HFF-Myc (cell line): ENCODE data around the gene IL36A.

ENCODE experiments used
- DNase-seq: peaks from one replicate; pipeline ENCODE4 v3.0.0-alpha.2; 2011; ENCODE audit warnings: low read depth; ENCODE audit errors: extremely low read depth
- H3K4me3 ChIP-seq: replicated peaks from 2 replicates; pipeline ENCODE4 v1.5.1; 2011; ENCODE audit warnings: low read depth, mild to moderate bottlenecking, control low read depth, low read length
- TF ChIP-seq, protein P1 (sequence below): IDR thresholded peaks from 2 replicates; pipeline ENCODE4 v1.5.1; 2012; ENCODE audit warnings: mild to moderate bottlenecking, low read depth, low read length, control low read depth; ENCODE audit errors: missing control alignments

Gene IL36A

DNA sequence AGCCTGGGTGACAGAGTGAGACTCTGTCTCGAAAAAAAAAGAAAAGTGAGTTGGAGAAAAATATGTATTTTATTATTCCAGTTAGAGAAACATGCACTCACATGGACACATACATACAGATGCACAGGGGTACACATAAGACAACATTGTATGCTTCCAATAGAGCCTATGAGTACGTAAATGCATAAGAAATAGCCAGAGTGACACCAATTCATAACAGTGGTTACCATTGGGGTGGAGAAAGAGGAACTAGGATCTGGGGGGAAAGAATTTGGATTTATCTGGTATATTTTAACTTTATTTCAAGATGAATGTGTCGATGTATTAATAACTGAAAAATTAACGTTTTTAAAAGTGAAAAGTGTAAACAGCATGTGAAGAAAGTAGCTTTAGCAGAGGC lies 16.1 kb downstream of the IL36A start:
- TF ChIP-seq, protein P1, sequence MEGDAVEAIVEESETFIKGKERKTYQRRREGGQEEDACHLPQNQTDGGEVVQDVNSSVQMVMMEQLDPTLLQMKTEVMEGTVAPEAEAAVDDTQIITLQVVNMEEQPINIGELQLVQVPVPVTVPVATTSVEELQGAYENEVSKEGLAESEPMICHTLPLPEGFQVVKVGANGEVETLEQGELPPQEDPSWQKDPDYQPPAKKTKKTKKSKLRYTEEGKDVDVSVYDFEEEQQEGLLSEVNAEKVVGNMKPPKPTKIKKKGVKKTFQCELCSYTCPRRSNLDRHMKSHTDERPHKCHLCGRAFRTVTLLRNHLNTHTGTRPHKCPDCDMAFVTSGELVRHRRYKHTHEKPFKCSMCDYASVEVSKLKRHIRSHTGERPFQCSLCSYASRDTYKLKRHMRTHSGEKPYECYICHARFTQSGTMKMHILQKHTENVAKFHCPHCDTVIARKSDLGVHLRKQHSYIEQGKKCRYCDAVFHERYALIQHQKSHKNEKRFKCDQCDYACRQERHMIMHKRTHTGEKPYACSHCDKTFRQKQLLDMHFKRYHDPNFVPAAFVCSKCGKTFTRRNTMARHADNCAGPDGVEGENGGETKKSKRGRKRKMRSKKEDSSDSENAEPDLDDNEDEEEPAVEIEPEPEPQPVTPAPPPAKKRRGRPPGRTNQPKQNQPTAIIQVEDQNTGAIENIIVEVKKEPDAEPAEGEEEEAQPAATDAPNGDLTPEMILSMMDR = no peak
- DNase-seq = no peak
- H3K4me3 ChIP-seq = no peak overlapping the region

GRCh38 chr2:113024764-113025163 lies 19.5 kb downstream of the IL36A start:
- H3K4me3 ChIP-seq = no peak overlapping the region
- no peak for DNase-seq
- TF ChIP-seq, protein P1 = no peak

DNA sequence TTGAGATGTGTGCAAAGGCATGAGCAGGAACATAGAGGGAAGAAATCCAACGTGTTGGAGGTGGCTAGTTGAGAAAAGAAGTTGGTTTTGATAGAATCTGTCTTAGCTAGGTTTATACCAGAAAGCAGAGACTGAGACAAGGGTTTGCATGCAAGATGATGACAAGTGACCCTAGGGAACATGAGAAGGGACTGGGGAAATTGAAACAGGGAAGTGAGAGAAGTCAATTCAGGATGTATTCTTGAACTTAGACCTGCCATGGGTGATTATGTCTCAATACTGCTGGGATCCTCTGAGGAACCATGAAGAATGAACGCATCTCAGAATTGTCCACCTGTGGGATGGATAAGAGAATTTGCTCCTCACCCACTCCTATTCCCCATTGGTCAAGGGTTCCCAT lies 20.5 kb downstream of the IL36A start:
- TF ChIP-seq, protein P1 = no peak
- DNase-seq = no peak
- no peak overlapping the region for H3K4me3 ChIP-seq

GRCh38 chr2:113027691-113028090 lies 22.4 kb downstream of the IL36A start:
- DNase-seq = no peak
- H3K4me3 ChIP-seq = no peak overlapping the region
- TF ChIP-seq, protein P1 = no peak

- TF ChIP-seq, protein P1 = no peak
- no peak for DNase-seq
- no peak overlapping the region for H3K4me3 ChIP-seq
Measured at GRCh38 chr2:113028112-113028511, 22.9 kb downstream of the IL36A start.

DNA sequence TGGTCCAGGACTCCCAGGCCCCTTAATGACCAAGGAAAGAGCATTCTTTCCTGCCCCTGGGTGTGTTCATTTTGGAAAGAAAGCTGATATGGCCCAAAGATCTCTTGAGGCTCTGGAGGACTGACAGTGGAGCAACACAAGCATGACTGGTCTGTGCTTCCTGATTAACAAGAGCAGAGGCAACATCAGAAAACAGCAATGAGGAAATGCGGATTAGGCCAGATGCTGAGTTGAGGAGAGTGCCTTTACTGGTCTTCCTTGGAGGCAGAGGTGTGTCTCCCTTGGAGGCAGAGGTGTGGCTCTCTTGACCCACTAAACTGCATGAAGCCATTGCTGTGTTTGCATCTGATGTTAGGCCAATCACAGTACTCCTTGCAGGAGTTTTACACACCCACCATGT lies 27.5 kb downstream of the IL36A start:
- TF ChIP-seq, protein P1 = no peak
- no peak for DNase-seq
- no peak overlapping the region for H3K4me3 ChIP-seq

GRCh38 chr2:113034016-113034415 lies 28.8 kb downstream of the IL36A start:
- H3K4me3 ChIP-seq = no peak overlapping the region
- no peak for DNase-seq
- TF ChIP-seq, protein P1 = no peak
